T-helper 2 cell treated with Interferon-gamma antibody and Interleukin-4, amounts not matched to agents 5 μg/mL and 100 μg/mL, for 36 hours (primary cell): ENCODE results near the gene FBXL13.
"Not testable (repeated sequence)": the region's sequence is repeated elsewhere in the genome, so short reads cannot be mapped to it uniquely, and the experiment has no call there.

Source experiments
- DNase-seq: peaks from one replicate; pipeline ENCODE4 v3.0.0; 2021; ENCODE audit warnings: low spot score
- H3K27ac Mint-ChIP-seq: one replicate; pipeline ENCODE4 v1.8.0; 2021; ENCODE audit warnings: mild to moderate bottlenecking, mixed read lengths
- H3K27me3 Mint-ChIP-seq: one replicate; pipeline ENCODE4 v1.8.0; 2021; ENCODE audit warnings: low read depth, mixed read lengths
- H3K36me3 Mint-ChIP-seq: one replicate; pipeline ENCODE4 v1.8.0; 2021; ENCODE audit warnings: low read depth, mixed read lengths
- H3K4me1 Mint-ChIP-seq: one replicate; pipeline ENCODE4 v1.8.0; 2021; ENCODE audit warnings: low read depth, mixed read lengths
- H3K4me3 Mint-ChIP-seq: one replicate; pipeline ENCODE4 v1.8.0; 2022; ENCODE audit warnings: mild to moderate bottlenecking, moderate library complexity, mixed read lengths
- H3K9me3 Mint-ChIP-seq: one replicate; pipeline ENCODE4 v1.8.0; 2021; ENCODE audit warnings: mixed read lengths

Gene FBXL13

DNA sequence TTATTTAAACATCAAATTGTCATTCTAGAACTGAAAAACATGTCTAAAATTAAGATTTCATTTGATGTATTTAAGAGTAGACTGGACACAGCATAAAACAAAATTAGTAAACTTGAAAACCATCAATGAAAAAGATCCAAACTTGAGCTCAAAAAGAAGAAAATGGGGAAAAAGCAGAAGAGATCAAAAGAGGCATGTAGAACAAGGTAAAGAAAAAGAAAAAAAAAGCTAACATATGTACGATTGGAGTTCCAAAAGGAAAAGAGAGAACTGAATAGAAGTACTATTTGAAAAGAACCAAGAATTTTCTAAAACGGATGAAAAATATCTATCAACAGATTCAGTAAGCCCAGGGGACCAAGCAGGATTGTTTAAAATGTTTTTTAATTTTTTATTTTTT, 3.6 kb downstream of the FBXL13 start:
- Mint-ChIP-seq H3K9me3 (no peaks in the 10 kb centered on the region), H3K4me3 (no peak overlapping the region), H3K36me3 (no peaks in the 10 kb centered on the region), H3K27me3 (peaks cover 7% of the 10 kb centered on the region), H3K4me1 (peaks cover 15% of the 10 kb centered on the region), H3K27ac (no peak overlapping the region)
- no peak for DNase-seq

DNA sequence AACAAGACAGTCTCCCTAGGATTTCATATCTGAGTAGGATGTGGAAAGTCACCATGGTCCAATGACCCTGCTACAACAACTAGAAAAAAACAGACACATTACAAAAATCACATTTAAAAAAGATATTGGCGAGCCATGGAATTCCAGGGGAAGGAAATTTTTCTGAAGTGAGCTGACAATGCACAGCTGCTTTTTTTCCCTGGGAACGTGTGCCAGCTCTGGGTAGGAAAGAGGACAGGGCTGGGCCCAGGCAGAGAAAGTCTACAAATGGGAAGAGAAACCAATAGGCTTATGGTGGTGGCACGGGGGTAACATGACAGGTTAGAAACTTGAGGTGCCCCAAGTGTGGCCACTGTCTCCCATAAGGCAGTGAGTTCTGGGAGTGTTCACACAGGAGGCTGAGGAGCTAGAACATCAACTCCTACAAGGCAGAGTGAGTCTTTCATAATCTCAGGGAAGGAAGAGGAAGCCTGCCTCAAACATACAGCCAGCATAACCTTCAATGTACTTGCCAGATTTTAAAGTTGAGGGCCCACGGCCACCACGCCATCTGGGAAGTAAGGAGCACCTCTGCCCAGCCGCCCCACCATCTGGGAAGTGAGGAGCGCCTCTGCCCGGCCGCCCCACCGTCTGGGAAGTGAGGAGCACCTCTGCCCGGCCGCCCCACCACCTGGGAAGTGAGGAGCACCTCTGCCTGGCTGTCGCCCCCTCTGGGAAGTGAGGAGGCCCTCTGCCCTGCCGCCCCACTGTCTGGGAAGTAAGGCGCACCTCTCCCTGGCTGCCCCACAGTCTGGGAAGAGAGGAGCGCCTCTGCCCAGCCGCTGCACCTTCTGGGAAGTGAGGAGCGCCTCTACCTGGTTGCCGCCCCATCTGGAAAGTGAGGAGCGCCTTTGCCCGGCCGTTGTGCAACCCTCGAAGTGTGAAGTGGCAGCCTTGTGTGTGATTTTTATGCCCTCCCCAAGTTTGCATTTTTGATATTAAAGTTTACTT, 5.9 kb downstream of the FBXL13 start:
- no peak for DNase-seq
- H3K27me3 Mint-ChIP-seq, result peaks cover 7% of the 10 kb centered on the region
- no peak overlapping the region for H3K4me3 Mint-ChIP-seq
- no peak overlapping the region for H3K27ac Mint-ChIP-seq
- peaks cover under 1% of the 10 kb centered on the region for H3K4me1 Mint-ChIP-seq
- H3K9me3 Mint-ChIP-seq, result no peaks in the 10 kb centered on the region
- no peaks in the 10 kb centered on the region for H3K36me3 Mint-ChIP-seq

DNA sequence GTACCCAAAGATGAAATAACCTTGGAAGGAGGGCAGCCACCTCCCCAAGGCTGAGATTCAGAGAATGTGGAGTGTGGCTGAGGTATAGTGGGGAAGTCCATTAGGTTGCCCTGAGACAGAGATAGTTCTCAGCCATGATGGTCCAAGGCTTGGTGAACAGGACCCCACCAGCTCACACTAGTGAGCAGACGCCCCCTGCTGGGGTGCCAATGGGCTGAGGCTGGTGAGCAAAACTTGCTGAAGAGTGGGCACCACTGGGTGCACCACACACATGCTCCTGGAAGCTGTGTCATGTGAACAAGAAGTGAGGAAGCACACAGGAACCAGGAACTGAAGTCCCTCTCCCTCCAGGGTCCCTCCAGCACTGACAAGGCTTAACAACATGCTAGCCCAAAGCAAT, 8.9 kb downstream of the FBXL13 start:
- no peaks in the 10 kb centered on the region for H3K36me3 Mint-ChIP-seq
- peaks cover 11% of the 10 kb centered on the region for H3K27me3 Mint-ChIP-seq
- peak; percentile 29 for DNase-seq
- no peaks in the 10 kb centered on the region for H3K9me3 Mint-ChIP-seq
- no peak overlapping the region for H3K4me3 Mint-ChIP-seq
- no peaks in the 10 kb centered on the region for H3K4me1 Mint-ChIP-seq
- H3K27ac Mint-ChIP-seq, result no peak overlapping the region

DNA sequence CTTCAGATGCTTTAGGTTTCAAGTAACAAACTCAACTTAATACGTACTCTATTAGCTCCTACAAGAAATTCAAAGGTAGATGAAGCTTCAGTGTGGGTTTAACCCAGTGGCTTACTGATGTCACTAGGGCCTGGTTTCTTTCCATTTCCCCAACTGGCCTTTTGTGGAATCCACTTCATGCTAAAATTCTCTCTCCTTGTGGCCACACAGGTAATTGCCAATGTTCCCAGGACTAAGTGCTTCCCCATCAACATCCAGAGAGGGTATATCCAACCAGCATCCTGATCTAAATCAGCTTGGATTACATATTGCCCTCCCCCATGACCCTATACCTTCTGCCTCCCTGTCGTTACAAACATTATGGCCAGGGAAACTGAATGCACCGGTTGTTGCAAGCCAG, 10.7 kb downstream of the FBXL13 start:
- H3K4me3 Mint-ChIP-seq, result no peak overlapping the region
- H3K9me3 Mint-ChIP-seq, result no peaks in the 10 kb centered on the region
- no peak for DNase-seq
- H3K36me3 Mint-ChIP-seq, result no peaks in the 10 kb centered on the region
- no peaks in the 10 kb centered on the region for H3K4me1 Mint-ChIP-seq
- H3K27ac Mint-ChIP-seq, result no peak overlapping the region
- H3K27me3 Mint-ChIP-seq, result peaks cover 11% of the 10 kb centered on the region

DNA sequence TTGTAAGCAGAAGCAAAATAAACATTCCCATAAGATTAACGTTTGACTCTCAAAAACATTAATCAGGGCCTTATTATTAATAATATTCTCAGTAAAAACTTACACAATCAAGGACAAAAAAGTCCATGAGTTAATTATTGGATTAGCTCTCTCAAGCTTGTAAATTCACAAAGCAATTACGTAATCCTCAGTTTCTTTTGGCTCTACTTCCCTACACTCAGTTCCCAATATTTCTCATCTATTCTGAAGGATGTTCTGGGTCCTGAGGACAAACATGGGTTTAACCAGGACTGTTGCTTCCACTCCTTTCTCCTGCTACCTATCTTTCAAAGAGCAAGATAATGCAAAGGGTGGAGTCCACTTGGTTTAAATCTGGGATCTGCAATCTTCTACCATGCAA, 15.1 kb downstream of the FBXL13 start:
- H3K4me3 Mint-ChIP-seq, result no peak overlapping the region
- no peak overlapping the region for H3K27ac Mint-ChIP-seq
- H3K36me3 Mint-ChIP-seq, result no peaks in the 10 kb centered on the region
- no peak for DNase-seq
- H3K4me1 Mint-ChIP-seq, result no peaks in the 10 kb centered on the region
- H3K27me3 Mint-ChIP-seq, result peaks cover 4% of the 10 kb centered on the region
- no peaks in the 10 kb centered on the region for H3K9me3 Mint-ChIP-seq

DNA sequence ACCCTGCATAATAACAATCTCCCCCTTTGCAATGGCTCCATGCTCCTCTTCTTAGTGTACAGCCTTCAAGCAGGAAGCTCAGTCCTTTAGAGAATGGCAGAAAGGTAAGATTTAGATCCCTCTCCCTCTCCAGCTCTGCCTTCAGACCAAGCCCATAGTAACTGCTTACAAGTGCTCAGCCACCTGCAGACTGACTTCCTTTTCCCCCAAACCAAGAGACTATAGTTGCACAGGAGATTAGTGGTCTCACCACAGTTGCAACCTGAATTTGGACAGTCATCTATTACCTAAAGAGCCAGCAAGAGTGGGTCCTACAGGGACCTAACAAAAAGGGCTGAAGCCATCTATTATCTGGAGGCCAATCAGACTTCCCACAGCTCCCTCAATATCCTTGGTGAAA, 16.5 kb downstream of the FBXL13 start:
- Mint-ChIP-seq H3K36me3 (no peaks in the 10 kb centered on the region), H3K4me3 (no peak overlapping the region), H3K4me1 (no peaks in the 10 kb centered on the region), H3K9me3 (no peaks in the 10 kb centered on the region), H3K27ac (no peak overlapping the region), H3K27me3 (peaks cover 2% of the 10 kb centered on the region)
- DNase-seq, result no peak

DNA sequence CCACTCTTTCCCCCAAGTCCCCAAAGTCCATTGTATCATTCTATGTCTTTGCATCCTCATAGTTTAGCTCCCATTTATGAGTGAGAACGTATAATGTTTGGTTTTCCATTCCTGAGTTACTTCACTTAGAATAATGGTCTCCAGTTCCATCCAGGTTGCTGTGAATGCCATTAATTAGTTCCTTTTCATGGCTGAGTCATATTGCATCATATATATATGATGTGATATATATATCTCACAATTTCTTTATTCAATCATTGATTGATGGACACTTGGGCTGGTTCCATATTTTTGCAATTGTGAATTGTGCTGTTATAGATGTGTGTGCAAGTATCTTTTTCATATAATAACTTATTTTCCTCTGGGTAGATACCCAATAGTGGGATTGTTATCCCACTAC, 18.6 kb downstream of the FBXL13 start:
- H3K36me3 Mint-ChIP-seq, DNase-seq, H3K27me3 Mint-ChIP-seq, H3K4me1 Mint-ChIP-seq, H3K9me3 Mint-ChIP-seq, H3K27ac Mint-ChIP-seq, H3K4me3 Mint-ChIP-seq: not testable (repeated sequence)

DNA sequence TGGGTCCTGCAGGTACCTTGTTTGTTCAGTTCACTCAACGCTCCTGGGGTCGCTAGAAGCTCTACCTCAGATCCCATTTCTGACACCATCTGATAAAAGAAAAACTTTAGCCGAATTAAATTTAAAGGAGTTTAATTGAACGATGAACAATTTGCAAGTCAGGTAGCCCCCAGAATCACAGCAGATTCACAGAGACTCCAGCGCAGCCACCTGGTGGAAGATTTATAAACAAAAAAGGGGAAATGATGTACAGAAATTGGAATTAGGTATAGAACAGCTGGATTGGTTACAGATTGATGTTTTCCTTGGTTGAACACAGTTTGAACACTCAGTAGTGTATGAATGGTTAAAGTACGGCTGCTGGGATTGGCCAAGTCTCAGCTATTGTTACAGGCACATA, 23.1 kb downstream of the FBXL13 start:
- DNase-seq, result no peak
- H3K36me3 Mint-ChIP-seq, result no peaks in the 10 kb centered on the region
- H3K4me1 Mint-ChIP-seq, result no peaks in the 10 kb centered on the region
- peaks cover 21% of the 10 kb centered on the region for H3K9me3 Mint-ChIP-seq
- no peaks in the 10 kb centered on the region for H3K27me3 Mint-ChIP-seq
- no peak overlapping the region for H3K27ac Mint-ChIP-seq
- no peak overlapping the region for H3K4me3 Mint-ChIP-seq

DNA sequence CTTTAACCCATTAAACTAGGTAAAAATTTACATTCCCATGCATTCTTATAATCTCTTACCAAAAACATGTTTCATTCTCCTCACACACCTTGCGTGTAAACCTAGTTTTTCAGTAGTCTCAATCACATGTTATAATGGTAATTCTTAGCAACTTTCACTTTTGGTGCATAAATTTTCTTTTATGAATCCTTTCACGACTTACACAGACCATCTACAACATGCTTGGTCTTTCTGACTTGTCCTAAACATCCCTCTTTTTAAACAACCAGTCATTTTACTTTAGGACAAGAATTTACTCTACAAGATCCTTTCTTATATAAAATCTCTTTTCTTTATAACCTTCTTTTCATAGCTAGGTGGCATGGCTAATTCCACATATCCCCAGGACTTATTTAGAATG, 25.8 kb downstream of the FBXL13 start:
- Mint-ChIP-seq H3K27me3 (no peaks in the 10 kb centered on the region), H3K9me3 (peaks cover 21% of the 10 kb centered on the region), H3K27ac (no peak overlapping the region), H3K4me1 (no peaks in the 10 kb centered on the region), H3K4me3 (no peak overlapping the region), H3K36me3 (no peaks in the 10 kb centered on the region)
- DNase-seq, result no peak

DNA sequence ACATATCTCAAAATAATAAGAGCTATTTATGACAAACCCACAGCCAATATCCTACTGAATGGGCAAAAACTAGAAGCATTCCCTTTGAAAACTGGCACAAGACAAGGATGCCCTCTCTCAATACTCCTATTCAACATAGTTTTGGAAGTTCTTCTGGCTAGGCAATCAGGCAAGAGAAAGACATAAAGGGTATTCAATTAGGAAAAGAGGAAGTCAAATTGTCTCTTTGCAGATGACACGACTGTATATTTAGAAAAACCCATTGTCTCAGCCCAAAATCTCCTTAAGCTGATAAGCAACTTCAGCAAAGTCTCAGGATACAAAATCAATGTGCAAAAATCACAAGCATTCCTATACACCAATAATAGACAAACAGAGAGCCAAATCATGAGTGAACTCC, 32.8 kb downstream of the FBXL13 start:
- not testable (repeated sequence) for H3K4me1 Mint-ChIP-seq, H3K27ac Mint-ChIP-seq, H3K4me3 Mint-ChIP-seq, H3K36me3 Mint-ChIP-seq, DNase-seq
- Mint-ChIP-seq H3K9me3 (peaks cover 13% of the 10 kb centered on the region), H3K27me3 (peaks cover 14% of the 10 kb centered on the region)

DNA sequence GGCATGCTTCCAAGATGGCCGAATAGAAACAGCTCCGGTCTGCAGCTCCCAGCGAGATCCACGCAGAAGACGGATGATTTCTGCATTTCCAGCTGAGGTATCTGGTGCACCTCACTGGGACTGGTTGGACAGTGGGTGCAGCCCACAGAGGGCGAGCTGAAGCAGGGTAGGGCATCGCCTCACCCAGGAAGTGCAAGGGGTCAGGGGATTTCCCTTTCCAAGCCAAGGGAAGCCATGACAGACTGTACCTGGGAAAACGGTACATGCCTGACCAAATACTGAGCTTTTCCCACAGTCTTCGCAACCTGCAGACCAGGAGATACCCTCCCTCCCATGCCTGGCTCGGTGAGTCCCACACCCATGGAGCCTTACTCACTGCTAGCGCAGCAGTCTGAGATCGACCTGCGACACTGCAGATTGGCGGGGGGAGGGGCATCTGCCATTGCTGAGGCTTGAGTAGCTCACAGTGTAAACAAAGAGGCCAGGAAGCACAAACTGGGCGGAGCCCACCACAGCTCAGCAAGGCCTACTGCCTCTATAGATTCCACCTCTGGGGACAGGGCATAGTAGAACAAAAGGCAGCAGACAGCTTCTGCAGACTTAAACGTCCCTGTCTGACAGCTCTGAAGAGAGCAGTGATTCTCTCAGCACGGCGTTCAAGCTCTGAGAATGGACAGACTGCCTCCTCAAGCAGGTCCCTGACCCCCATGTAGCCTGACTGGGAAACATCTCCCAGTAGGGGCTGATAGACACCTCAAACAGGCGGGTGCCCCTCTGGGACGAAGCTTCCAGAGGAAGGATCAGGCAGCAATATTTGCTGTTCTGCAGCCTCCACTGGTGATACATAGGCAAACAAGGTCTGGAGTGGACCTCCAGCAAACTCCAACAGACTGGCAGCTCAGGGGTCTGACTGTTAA, 36.5 kb downstream of the FBXL13 start:
- peaks cover 14% of the 10 kb centered on the region for H3K27me3 Mint-ChIP-seq
- H3K4me1 Mint-ChIP-seq, H3K36me3 Mint-ChIP-seq, H3K27ac Mint-ChIP-seq, DNase-seq, H3K4me3 Mint-ChIP-seq: not testable (repeated sequence)
- peaks cover 12% of the 10 kb centered on the region for H3K9me3 Mint-ChIP-seq

DNA sequence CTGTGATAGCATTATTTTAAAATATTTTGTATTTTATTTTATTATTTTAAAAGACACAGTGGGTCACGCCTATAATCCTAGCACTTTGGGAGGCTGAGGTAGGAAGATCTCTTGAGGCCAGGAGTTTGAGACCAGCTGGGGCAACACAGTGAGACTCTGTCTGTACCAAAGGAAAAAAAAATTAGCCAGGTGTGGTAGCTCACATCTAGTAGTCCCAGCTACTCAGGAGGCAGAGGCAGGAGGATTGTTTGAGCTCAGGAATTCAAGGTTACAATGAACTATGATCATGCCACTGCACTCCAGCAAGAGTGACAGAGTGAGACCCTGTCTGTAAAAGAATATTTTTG, 37.1 kb downstream of the FBXL13 start:
- Mint-ChIP-seq H3K4me1 (no peaks in the 10 kb centered on the region), H3K27me3 (peaks cover 11% of the 10 kb centered on the region), H3K36me3 (no peaks in the 10 kb centered on the region), H3K9me3 (peaks cover 6% of the 10 kb centered on the region), H3K4me3 (no peak overlapping the region), H3K27ac (no peak overlapping the region)
- DNase-seq, result no peak

DNA sequence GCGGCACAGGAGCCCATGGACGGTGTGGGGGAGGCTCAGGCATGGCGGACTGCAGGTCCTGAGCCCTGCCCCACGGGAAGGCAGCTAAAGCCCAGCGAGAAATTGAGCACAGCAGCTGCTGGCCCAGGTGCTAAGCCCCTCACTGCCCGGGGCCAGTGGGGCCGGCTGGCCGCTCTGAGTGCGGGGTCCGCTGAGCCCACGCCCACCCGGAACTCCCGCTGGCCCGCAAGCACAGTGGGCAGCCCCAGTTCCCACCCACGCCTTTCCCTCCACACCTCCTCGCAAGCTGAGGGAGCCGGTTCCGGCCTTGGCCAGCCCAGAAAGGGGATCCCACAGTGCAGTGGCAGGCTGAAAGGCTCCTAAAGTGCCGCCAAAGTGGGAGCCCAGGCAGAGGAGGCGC, 40.3 kb downstream of the FBXL13 start:
- not testable (repeated sequence) for DNase-seq

DNA sequence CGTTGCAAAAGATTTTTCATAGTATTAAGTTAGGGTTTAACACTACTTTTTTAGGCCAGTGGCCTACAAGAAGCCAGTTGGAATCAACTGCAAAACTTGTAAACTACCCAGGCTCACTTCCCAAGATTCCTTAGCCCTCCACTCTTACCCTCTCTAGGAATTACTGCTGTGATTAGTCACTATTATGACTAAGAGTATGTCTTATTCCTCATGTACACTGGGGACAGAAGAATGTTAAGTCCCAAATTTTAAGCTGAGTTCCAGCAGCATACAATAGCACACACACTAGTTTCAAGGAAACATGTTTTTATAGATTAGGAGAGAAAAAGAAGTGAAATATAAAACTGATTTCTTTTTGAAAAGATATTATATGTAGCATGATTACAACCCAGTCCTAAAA, 42.8 kb downstream of the FBXL13 start:
- peaks cover 4% of the 10 kb centered on the region for H3K27me3 Mint-ChIP-seq
- no peaks in the 10 kb centered on the region for H3K36me3 Mint-ChIP-seq
- no peak overlapping the region for H3K4me3 Mint-ChIP-seq
- DNase-seq, result no peak
- no peak overlapping the region for H3K27ac Mint-ChIP-seq
- no peaks in the 10 kb centered on the region for H3K9me3 Mint-ChIP-seq
- H3K4me1 Mint-ChIP-seq, result no peaks in the 10 kb centered on the region

More for the DNA sequence above, 40.3 kb downstream of the FBXL13 start:
- not testable (repeated sequence) for H3K27me3 Mint-ChIP-seq, H3K4me3 Mint-ChIP-seq, H3K36me3 Mint-ChIP-seq, H3K27ac Mint-ChIP-seq, H3K4me1 Mint-ChIP-seq, H3K9me3 Mint-ChIP-seq
